HepG2 (cell line): ENCODE data around the gene RPAP2. TPM values are rescaled to one million over a fixed set of nuclear protein-coding genes. Genes with fewer than 3 reads are reported as not detected.

ENCODE experiments used
- ATAC-seq: fragments of 200-7000 bp; cut with Tn5 transposase; 3 replicates; pipeline ENCODE4 v1.9.1; 2020; ENCODE audit warnings: mild to moderate bottlenecking, moderate library complexity
- BruUV-seq: library from RNA; stranded (reverse); fragments of 400-500 nt; replicated peaks from 2 replicates; lab custom pipeline; 2021; lab: Mats Ljungman, UMichigan
- CTCF ChIA-PET: fragments of 300-600 bp; formaldehyde crosslinking; extraction: SDS; loops from one replicate; lab custom pipeline; 2021; ENCODE audit warnings: low total read pairs, inconsistent platforms, low intra/inter-chr PET ratio; lab: Yijun Ruan, JAX
- POLR2A ChIA-PET: fragments of 350-600 bp; sonication (Branson Sonifier 250); formaldehyde crosslinking; loops from one replicate; lab custom pipeline; 2020; ENCODE audit warnings: antibody characterized with exemption, inconsistent platforms; lab: Yijun Ruan, JAX
- DNase-seq: peaks from one replicate; pipeline ENCODE4 v3.0.0-alpha.2; 2015; ENCODE audit warnings: low spot score
- FAIRE-seq: peaks from 3 replicates; lab custom pipeline; 2011; peaks lifted over from hg19 to GRCh38; lab: Jason Lieb, UNC
- H2AFZ ChIP-seq: one replicate; pipeline ENCODE4 v1.6.1; 2011; ENCODE audit warnings: low read length, inconsistent platforms
- H3K27ac ChIP-seq: fragments of 300-600 bp; 3 replicates; pipeline ENCODE4 v1.8.0; 2011; ENCODE audit warnings: mixed run types, mild to moderate bottlenecking, mixed read lengths, low read length, inconsistent platforms; ENCODE audit not compliant: insufficient read depth; ENCODE audit errors: extremely low read length
- H3K27me3 ChIP-seq, 2 experiments: fragments of 200-600 bp in 1 of 2; 2 replicates in 1 of 2; 3 replicates in 1 of 2; pipeline versions ENCODE4 v1.6.0 to v1.8.0; 2011; ENCODE audit warnings: low read length in 2 of 2, mild to moderate bottlenecking in 2 of 2, moderate library complexity in 2 of 2, inconsistent platforms in 1 of 2; ENCODE audit not compliant: insufficient read depth in 2 of 2, control insufficient read depth in 1 of 2
- H3K36me3 ChIP-seq, 2 experiments: fragments of 200-600 bp in 1 of 2; replicated peaks in 1 of 2; 2 replicates in 1 of 2; 3 replicates in 1 of 2; pipeline versions ENCODE4 v1.5.1 to v1.8.0; 2011; ENCODE audit warnings: low read length in 2 of 2, inconsistent platforms in 1 of 2; ENCODE audit not compliant: insufficient read depth in 2 of 2, control insufficient read depth in 1 of 2
- H3K4me1 ChIP-seq: 2 replicates; pipeline ENCODE4 v1.5.1; 2012; ENCODE audit warnings: low read length, inconsistent platforms; ENCODE audit not compliant: insufficient read depth
- H3K4me2 ChIP-seq: 2 replicates; pipeline ENCODE4 v1.6.0; 2011; ENCODE audit warnings: low read depth, low read length, inconsistent platforms
- H3K4me3 ChIP-seq, 3 experiments: fragments of 200-600 bp in 1 of 3; sonication (generic), shearing (Covaris generic) in 1 of 3; replicated peaks in 1 of 3; 2 replicates each; pipeline ENCODE4 v1.5.1; 2011 to 2016; ENCODE audit warnings: low read length in 3 of 3, inconsistent platforms in 2 of 3, low read depth in 2 of 3, mild to moderate bottlenecking in 2 of 3, control low read depth in 1 of 3, mixed read lengths in 1 of 3; ENCODE audit not compliant: insufficient read depth in 1 of 3
- H3K79me2 ChIP-seq: one replicate; pipeline ENCODE4 v1.6.1; 2011; ENCODE audit warnings: low read length, inconsistent platforms; ENCODE audit not compliant: insufficient read depth
- H3K9ac ChIP-seq: 2 replicates; pipeline ENCODE4 v1.6.0; 2011; ENCODE audit warnings: mild to moderate bottlenecking, low read depth, low read length, inconsistent platforms; ENCODE audit not compliant: insufficient read depth
- H3K9me3 ChIP-seq: 2 replicates; pipeline ENCODE4 v1.5.1; 2012; ENCODE audit warnings: mild to moderate bottlenecking, low read length
- H4K20me1 ChIP-seq: 2 replicates; pipeline ENCODE4 v1.6.0; 2011; ENCODE audit warnings: inconsistent platforms, mild to moderate bottlenecking, low read length, moderate library complexity; ENCODE audit not compliant: insufficient read depth
- AKAP8 ChIP-seq: sonication (generic); formaldehyde crosslinking; IDR thresholded peaks from 2 replicates; pipeline ENCODE4 v1.5.1; 2020; ENCODE audit warnings: mild to moderate bottlenecking, missing genetic modification reagents
- CBX2 ChIP-seq, 2 experiments: fragments of 200-600 bp in 1 of 2; sonication (generic); formaldehyde crosslinking in 1 of 2; IDR thresholded peaks; 2 replicates each; pipeline versions ENCODE4 v1.7.0 to v1.8.1; 2018 to 2022; ENCODE audit warnings: low read depth in 2 of 2, low read length in 1 of 2, mild to moderate bottlenecking in 1 of 2, missing genetic modification reagents in 1 of 2
- GABPB1 ChIP-seq: IDR thresholded peaks from 2 replicates; pipeline ENCODE4 v1.6.1; 2016; ENCODE audit warnings: mild to moderate bottlenecking, missing genetic modification reagents, moderate library complexity, missing compliant biosample characterization
- IKZF4 ChIP-seq: sonication (generic); formaldehyde crosslinking; IDR thresholded peaks from 2 replicates; pipeline ENCODE4 v1.5.1; 2020; ENCODE audit warnings: borderline replicate concordance, mild to moderate bottlenecking, low read depth, missing genetic modification reagents; ENCODE audit errors: not compliant biosample characterization
- NR2F6 ChIP-seq, 2 experiments: IDR thresholded peaks; 2 replicates each; pipeline ENCODE4 v1.6.1; 2016; ENCODE audit warnings: antibody characterized with exemption in 1 of 2, mild to moderate bottlenecking in 1 of 2
- TBX3 ChIP-seq: fragments of 450-650 bp; IDR thresholded peaks from 2 replicates; pipeline ENCODE4 v1.6.1; 2017; ENCODE audit warnings: antibody characterized with exemption, mild to moderate bottlenecking, inconsistent platforms, borderline replicate concordance
- THAP11 ChIP-seq: IDR thresholded peaks from 2 replicates; pipeline ENCODE4 v1.6.1; 2016; ENCODE audit warnings: missing biosample characterization, missing genetic modification reagents
- THRA ChIP-seq: sonication (generic); formaldehyde crosslinking; IDR thresholded peaks from 2 replicates; pipeline ENCODE4 v1.4.0; 2020; ENCODE audit warnings: missing genetic modification reagents, borderline replicate concordance
- TMF1 ChIP-seq: sonication (generic); formaldehyde crosslinking; IDR thresholded peaks from 2 replicates; pipeline ENCODE4 v1.8.1; 2022; ENCODE audit warnings: low read depth, missing genetic modification reagents
- ZNF180 ChIP-seq: sonication (generic); formaldehyde crosslinking; IDR thresholded peaks from 2 replicates; pipeline ENCODE4 v1.4.0; 2020; ENCODE audit warnings: low read depth, missing genetic modification reagents, borderline replicate concordance
- ZNF232 ChIP-seq: sonication (generic); formaldehyde crosslinking; IDR thresholded peaks from 2 replicates; pipeline ENCODE4 v1.4.0; 2020; ENCODE audit warnings: missing genetic modification reagents, borderline replicate concordance
- ZNF350 ChIP-seq: sonication (generic); formaldehyde crosslinking; IDR thresholded peaks from 2 replicates; pipeline ENCODE4 v1.4.0; 2020; ENCODE audit warnings: mild to moderate bottlenecking, low read depth, missing genetic modification reagents, borderline replicate concordance
- WGBS: methylation state at CpG from one replicate; pipeline ENCODE4 v1.1.6; 2017; ENCODE audit warnings: low lambda C conversion rate; 5-methylcytosine and 5-hydroxymethylcytosine counted together
- in situ Hi-C: cut with HindIII; loops from 2 replicates; pipeline ENCODE4 v1.10.0; 2017; ENCODE audit warnings: low pct_unique_long_range_greater_than_20kb; ENCODE audit not compliant: extremely low pct_ligation_motif_present
- intact Hi-C: fragments of 100-400 bp; cut with micrococcal nuclease; formaldehyde crosslinking; loops from one replicate; pipeline ENCODE4 v1.10.0; 2022; ENCODE audit not compliant: unreplicated experiment
- polyA plus RNA-seq, 8 experiments: library from polyadenylated mRNA; depleted of rRNA in 3 of 8; stranded (reverse) in 7 of 8; unstranded in 1 of 8; fragments of >200 nt; fragmentation: Illumina TruSeq in 4 of 8; extraction: Trizol in 4 of 8; gene quantifications; 2 replicates each; pipeline versions ENCODE4 v1.2.1 to v1.2.3, GENCODE V29; 2011 to 2016; ENCODE audit warnings: low read depth in 4 of 8, missing spikeins in 1 of 8, mixed read lengths in 1 of 8; ENCODE audit not compliant: insufficient read depth in 1 of 8
- total RNA-seq, 5 experiments: library from RNA; depleted of rRNA; stranded (reverse); fragments of >200 nt; fragmentation: Illumina TruSeq; extraction: Trizol; gene quantifications; 2 replicates each; pipeline ENCODE4 v1.2.3, GENCODE V29; 2016; ENCODE audit warnings: low read depth in 1 of 5
- TF ChIP-seq, protein P1 (sequence below): IDR thresholded peaks from 2 replicates; pipeline ENCODE4 v1.6.1; 2016; ENCODE audit warnings: missing compliant biosample characterization, missing genetic modification reagents, borderline replicate concordance
- TF ChIP-seq, protein P2 (sequence below): sonication (generic); formaldehyde crosslinking; IDR thresholded peaks from 2 replicates; pipeline ENCODE4 v1.5.0; 2020; ENCODE audit warnings: mild to moderate bottlenecking, missing genetic modification reagents
- TF ChIP-seq, protein P3 (sequence below), 2 experiments: sonication (generic) in 1 of 2; formaldehyde crosslinking in 1 of 2; IDR thresholded peaks; 2 replicates each; pipeline versions ENCODE4 v1.5.1 to v1.6.1; 2011 to 2020; ENCODE audit warnings: borderline replicate concordance in 1 of 2, low read depth in 1 of 2, low read length in 1 of 2, mild to moderate bottlenecking in 1 of 2, missing genetic modification reagents in 1 of 2, moderate library complexity in 1 of 2

The RPAP2 gene
- total and polyA plus RNA-seq, 2 of the 13 experiments (the other 11 are each of a cell fraction or from before 2014, with no cell fraction given), result 10.0 to 34.8 TPM

DNA sequence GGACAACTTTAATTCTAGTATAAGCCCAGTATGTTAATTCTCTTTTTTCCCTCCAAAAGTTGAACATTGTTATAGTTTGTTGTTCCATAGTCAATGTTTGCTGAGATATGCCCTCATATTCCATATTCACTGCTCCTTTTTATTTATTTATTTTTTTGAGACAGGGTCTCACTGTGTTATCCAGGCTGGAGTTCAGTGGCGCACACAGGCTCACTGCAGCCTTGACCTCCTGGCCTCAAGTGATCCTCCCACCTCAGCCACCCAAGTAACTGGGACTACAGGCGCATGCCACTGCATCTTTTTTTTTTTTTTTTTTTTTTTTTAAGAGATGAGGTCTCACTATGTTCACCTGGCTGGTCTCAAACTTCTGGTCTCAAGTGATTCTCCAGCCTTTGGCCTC, 149.1 kb downstream of the RPAP2 start:
- no TSS peak for BruUV-seq
- Histone ChIP-seq H3K4me2 (no peak overlapping the region), H2AFZ (no peak overlapping the region), H4K20me1 (no peaks in the 10 kb centered on the region), H3K4me1 (peaks cover 18% of the 10 kb centered on the region), H3K27ac (no peak overlapping the region), H3K4me3 (no peak overlapping the region), H3K79me2 (no peaks in the 10 kb centered on the region), H3K9me3 (no peaks in the 10 kb centered on the region), H3K9ac (no peak overlapping the region), H3K27me3 (peaks cover 0 to 4% of the 10 kb centered on the region in 2 experiments; a peak in 1 of 5 replicates), H3K36me3 (no peaks in the 10 kb centered on the region)
- DNase-seq, result no peak
- WGBS, result 2% methylated on average over 2 of the region's 2 CpGs
- ATAC-seq, result no peak
- FAIRE-seq, result no peak
- POLR2A ChIA-PET, result no interaction called here
- in situ Hi-C loops, result no loop called here
- intact Hi-C loops, result no loop called here
- CTCF ChIA-PET, result no interaction called here
- TF ChIP-seq TBX3 (no peak), THAP11 (CRISPR knock-in tag) (no peak), ZNF232 (CRISPR knock-in tag) (no peak), TMF1 (no peak), AKAP8 (CRISPR knock-in tag) (no peak), CBX2 (IDR thresholded peaks at IDR 0.05; ENCODE audit: low read depth, low read length) (no peak), CBX2 (CRISPR knock-in tag; IDR thresholded peaks at IDR 0.05; ENCODE audit: low read depth) (no peak), GABPB1 (no peak), THRA (CRISPR knock-in tag) (no peak), ZNF350 (no peak), ZNF180 (CRISPR knock-in tag) (no peak), NR2F6 (IDR thresholded peaks at IDR 0.05) (peak; percentile 75), NR2F6 (CRISPR knock-in tag; IDR thresholded peaks at IDR 0.05) (peak; percentile 67), IKZF4 (CRISPR knock-in tag) (no peak)
- TF ChIP-seq, protein P1, sequence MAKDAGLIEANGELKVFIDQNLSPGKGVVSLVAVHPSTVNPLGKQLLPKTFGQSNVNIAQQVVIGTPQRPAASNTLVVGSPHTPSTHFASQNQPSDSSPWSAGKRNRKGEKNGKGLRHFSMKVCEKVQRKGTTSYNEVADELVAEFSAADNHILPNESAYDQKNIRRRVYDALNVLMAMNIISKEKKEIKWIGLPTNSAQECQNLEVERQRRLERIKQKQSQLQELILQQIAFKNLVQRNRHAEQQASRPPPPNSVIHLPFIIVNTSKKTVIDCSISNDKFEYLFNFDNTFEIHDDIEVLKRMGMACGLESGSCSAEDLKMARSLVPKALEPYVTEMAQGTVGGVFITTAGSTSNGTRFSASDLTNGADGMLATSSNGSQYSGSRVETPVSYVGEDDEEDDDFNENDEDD (CRISPR knock-in tag), result no peak
- TF ChIP-seq, protein P2, sequence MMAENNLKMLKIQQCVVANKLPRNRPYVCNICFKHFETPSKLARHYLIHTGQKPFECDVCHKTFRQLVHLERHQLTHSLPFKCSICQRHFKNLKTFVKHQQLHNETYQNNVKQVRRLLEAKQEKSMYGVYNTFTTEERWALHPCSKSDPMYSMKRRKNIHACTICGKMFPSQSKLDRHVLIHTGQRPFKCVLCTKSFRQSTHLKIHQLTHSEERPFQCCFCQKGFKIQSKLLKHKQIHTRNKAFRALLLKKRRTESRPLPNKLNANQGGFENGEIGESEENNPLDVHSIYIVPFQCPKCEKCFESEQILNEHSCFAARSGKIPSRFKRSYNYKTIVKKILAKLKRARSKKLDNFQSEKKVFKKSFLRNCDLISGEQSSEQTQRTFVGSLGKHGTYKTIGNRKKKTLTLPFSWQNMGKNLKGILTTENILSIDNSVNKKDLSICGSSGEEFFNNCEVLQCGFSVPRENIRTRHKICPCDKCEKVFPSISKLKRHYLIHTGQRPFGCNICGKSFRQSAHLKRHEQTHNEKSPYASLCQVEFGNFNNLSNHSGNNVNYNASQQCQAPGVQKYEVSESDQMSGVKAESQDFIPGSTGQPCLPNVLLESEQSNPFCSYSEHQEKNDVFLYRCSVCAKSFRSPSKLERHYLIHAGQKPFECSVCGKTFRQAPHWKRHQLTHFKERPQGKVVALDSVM, result no peak
- TF ChIP-seq, protein P3, sequence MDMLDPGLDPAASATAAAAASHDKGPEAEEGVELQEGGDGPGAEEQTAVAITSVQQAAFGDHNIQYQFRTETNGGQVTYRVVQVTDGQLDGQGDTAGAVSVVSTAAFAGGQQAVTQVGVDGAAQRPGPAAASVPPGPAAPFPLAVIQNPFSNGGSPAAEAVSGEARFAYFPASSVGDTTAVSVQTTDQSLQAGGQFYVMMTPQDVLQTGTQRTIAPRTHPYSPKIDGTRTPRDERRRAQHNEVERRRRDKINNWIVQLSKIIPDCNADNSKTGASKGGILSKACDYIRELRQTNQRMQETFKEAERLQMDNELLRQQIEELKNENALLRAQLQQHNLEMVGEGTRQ (IDR thresholded peaks at IDR 0.05; ENCODE audit: low read depth, low read length), result no peak
- TF ChIP-seq, protein P3 (CRISPR knock-in tag; IDR thresholded peaks at IDR 0.05; ENCODE audit: borderline replicate concordance), result no peak
